ENCODE data around the gene QSOX2. TPM values are rescaled to one million over a fixed set of nuclear protein-coding genes. Genes with fewer than 3 reads are reported as not detected.

The QSOX2 gene
- total and polyA plus RNA-seq, 4 donors = 0.79 to 12.7 (median 4.3) TPM

GRCh38 chr9:136244969-136245218 lies 718 bp downstream of the QSOX2 start:
- H3K9ac ChIP-seq (ENCODE audit: low read depth in 1 of 2, low read length in 2 of 2) = peak overlapping the region in 1 of 2 donors; percentile 67
- no peaks in the 10 kb centered on the region for H3K9me3 ChIP-seq (ENCODE audit: control insufficient read depth in 4 of 4, low read length in 3 of 4)
- peaks cover 3 to 16% (median 10%) of the 10 kb centered on the region in 4 donors for H3K4me1 ChIP-seq (ENCODE audit: control insufficient read depth in 4 of 4, insufficient read depth in 4 of 4, low read length in 3 of 4)
- no peaks in the 10 kb centered on the region for H3K27me3 ChIP-seq (ENCODE audit: control insufficient read depth in 4 of 4, insufficient read depth in 4 of 4, low read length in 3 of 4)
- H3K27ac ChIP-seq (ENCODE audit: low read depth in 1 of 2, low read length in 2 of 2) = no peak overlapping the region
- whole genome bisulfite sequencing = 9% methylated on average over 6 of the region's 6 CpGs
- peak overlapping the region; percentile 77 to 93 (median 79) for H3K4me3 ChIP-seq (ENCODE audit: low read depth in 1 of 3, low read length in 3 of 3)
- TF ChIP-seq GABPA (IDR thresholded peaks at IDR 0.05 in 1 of 2, conservative IDR thresholded peaks at IDR 0.05 in 1 of 2) = no peak
- TF ChIP-seq ZBTB33 (IDR thresholded peaks at IDR 0.05) = no peak
- TF ChIP-seq RAD21 (IDR thresholded peaks at IDR 0.05) = no peak
- TF ChIP-seq HNF4A (conservative IDR thresholded peaks at IDR 0.05) = no peak
- TF ChIP-seq CTCF (IDR thresholded peaks at IDR 0.05; ENCODE audit: low read depth, low read length, missing input control) = no peak
- TF ChIP-seq FOXA1 (IDR thresholded peaks at IDR 0.05) = no peak
- no peak for TF ChIP-seq NR2F2 (IDR thresholded peaks at IDR 0.05)
- TF ChIP-seq ATF3 (IDR thresholded peaks at IDR 0.05) = no peak
- no peak for TF ChIP-seq EGR1 (IDR thresholded peaks at IDR 0.05; ENCODE audit: low read depth in 2 of 2)
- no peak for TF ChIP-seq RXRA (IDR thresholded peaks at IDR 0.05)
- no peak for TF ChIP-seq YY1 (IDR thresholded peaks at IDR 0.05)
- no peak for TF ChIP-seq TAF1 (conservative IDR thresholded peaks at IDR 0.05)
- no peak for TF ChIP-seq FOXA2 (IDR thresholded peaks at IDR 0.05)
- TF ChIP-seq HNF4G (IDR thresholded peaks at IDR 0.05) = no peak
- no peak for TF ChIP-seq SP1 (IDR thresholded peaks at IDR 0.05)
- no peak for TF ChIP-seq REST (IDR thresholded peaks at IDR 0.05)
- TF ChIP-seq JUND (IDR thresholded peaks at IDR 0.05) = no peak
- TF ChIP-seq MAX (IDR thresholded peaks at IDR 0.05) = no peak
- DNase-seq (ENCODE audit: low spot score) = no peak
- no peaks in the 10 kb centered on the region for H3K36me3 ChIP-seq (ENCODE audit: control insufficient read depth in 4 of 4, insufficient read depth in 3 of 4, low read depth in 1 of 4, low read length in 3 of 4)

Data from liver (tissue), 9 donors.